NOMO-1 treated with dmso at 0.1 percent for 144 hours (cell line): ENCODE data around the gene HCRT.
"Not testable (repeated sequence)": the region's sequence is repeated elsewhere in the genome, so short reads cannot be mapped to it uniquely, and the experiment has no call there.

ENCODE experiments used
- DNase-seq: peaks from one replicate; lab custom pipeline; 2025; ENCODE audit not compliant: unreplicated experiment; lab: John Stamatoyannopoulos, UW

Gene HCRT

GRCh38 chr17:42184713-42185620 lies at the start of gene HCRT:
Gene HCRT, minus strand, starts transcription at chr17:42185452. Its CDS starts 87 bp downstream, at chr17:42185365.
- DNase-seq, result no peak

DNA sequence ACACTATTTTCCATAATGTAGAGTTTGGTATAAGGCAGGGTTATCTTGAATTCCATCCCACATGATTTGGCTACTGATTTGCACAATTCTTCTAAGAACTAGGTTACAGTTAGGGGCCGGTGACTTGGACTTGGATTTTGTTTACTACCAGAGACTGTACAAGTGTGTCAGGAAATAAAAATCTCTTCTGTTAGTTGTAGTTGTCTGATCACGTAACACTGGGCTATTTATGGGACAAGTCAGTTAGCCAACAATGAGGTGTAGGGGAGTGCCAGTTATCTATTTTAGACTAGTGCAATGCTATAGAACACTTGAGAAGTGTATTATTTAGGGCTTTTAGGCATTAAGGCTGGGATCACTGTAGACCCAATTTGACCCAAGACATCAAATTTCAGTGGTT lies 48.7 kb upstream of the HCRT start:
- DNase-seq, result no peak

- DNase-seq, result no peak
Observed at GRCh38 chr17:42233156-42233555, 47.9 kb upstream of the HCRT start.

DNA sequence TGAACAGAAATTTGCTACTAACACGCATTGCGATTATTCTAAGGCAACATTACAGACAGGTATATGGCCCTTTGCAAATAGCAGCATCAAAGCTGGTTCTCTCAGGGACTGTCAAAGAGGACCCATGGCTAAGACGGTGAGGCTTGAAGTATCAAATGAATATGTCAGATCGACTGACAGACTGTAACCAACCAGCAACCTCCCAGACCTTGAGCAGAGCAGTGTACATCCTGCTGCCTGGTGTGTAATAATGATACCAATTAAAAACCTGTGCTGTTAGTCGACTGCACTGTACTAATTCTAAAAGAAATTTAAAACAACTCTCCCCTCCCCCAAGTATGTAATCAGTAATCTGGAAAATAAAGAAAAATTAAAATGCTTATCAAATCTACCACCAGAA lies 45.0 kb upstream of the HCRT start:
- no peak for DNase-seq

DNA sequence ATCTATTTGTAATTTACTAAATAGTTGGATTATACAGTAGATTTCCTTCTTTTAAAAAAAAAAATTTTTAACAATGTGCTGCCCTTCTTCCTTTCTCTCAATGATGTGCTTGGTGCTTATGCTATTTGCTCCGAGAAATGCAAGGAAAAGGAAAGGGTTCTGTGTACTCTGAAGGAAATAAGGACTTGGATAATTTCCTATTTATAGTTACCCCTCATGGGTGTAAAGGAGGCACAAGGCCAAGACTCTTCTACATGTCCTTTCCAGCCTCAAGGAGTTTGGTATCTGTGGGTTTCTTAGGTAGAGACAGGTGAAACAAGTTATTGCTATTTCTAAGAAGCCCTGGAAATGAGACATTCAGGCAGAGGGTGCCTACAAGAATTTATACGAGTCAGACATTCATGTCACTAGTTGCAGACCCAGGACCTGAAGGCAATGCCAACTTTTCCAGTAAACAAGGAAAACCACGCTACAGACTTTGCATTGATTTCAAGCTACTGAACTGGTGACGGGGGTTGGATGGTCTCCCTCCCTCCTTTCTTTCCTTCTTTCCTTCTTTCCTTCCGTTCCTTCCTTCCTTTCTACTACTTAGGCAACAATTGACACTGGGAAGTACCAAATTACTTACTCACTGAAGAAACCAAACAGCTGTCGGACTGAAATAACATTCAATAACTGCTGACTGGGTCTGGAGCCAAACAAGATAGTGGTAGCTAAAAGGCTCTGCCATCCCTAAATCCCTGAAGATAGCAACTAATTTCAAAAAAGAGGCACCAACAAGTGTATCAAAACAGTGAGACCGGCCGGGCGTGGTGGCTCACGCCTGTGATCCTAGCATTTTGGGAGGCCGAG lies 42.8 kb upstream of the HCRT start:
- DNase-seq, result no peak

DNA sequence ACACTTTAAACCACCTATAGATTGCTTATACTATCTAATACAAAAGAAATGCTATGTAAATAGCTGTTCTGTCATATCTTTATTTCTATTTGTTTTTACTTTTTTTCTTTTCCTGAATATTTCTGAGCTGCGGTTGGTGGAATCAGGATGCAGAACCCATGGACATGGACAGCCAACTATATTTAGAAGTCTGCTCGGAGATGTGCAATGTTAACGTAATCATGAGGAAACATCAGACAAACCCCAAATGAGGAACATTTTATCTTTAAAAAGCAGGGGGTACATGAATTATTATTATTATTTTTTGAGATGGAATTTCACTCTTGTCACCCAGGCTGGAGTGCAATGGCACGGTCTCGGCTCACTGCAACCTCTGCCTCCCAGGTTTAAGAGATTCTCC lies 40.4 kb upstream of the HCRT start:
- no peak for DNase-seq

- no peak for DNase-seq
Observed at GRCh38 chr17:42224651-42225050, 39.4 kb upstream of the HCRT start.

GRCh38 chr17:42221886-42222745 lies 36.9 kb upstream of the HCRT start:
- DNase-seq, result peak; percentile 55

DNA sequence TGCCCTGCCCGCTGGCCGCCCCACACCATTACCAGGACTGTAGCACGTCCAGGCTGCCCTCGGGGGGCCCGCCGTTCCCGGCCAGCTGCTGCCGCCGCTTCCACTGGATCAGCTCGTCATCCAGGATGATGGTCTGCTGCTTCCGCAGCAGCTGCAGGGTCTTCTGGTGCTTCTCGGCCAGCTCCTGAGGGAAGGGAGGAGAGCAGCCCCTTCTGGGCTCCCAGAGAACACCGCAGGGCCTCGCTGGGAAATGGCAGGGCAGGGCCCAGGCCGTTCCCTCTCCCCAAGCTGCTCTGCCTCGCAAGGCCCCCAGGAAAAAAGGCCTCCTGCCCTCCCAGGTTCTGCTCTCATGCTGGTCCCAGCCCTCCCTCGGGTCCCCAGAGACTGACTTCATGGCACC lies 34.0 kb upstream of the HCRT start:
- not testable (repeated sequence) for DNase-seq

DNA sequence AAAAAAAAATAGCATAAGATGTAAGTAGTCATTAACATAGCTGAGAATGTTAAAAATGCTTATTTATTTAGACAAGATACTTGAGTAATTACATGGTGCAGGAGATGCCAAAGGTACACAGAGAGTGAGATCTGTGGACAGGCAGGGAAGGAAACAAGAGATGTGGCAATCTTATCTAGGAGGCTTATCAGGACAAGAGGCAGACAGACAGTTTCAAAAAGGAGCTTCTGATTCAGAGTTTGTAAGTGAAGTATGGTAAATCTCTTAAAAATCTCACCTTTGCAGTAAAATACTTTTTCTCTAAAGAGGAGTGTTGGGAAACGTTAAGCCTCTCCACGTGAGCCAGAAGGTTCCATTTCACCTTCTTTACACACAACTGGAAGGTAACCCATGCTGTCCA lies 28.9 kb upstream of the HCRT start:
- DNase-seq, result no peak

- DNase-seq, result no peak
Observed at GRCh38 chr17:42212382-42212781, 27.1 kb upstream of the HCRT start.

DNA sequence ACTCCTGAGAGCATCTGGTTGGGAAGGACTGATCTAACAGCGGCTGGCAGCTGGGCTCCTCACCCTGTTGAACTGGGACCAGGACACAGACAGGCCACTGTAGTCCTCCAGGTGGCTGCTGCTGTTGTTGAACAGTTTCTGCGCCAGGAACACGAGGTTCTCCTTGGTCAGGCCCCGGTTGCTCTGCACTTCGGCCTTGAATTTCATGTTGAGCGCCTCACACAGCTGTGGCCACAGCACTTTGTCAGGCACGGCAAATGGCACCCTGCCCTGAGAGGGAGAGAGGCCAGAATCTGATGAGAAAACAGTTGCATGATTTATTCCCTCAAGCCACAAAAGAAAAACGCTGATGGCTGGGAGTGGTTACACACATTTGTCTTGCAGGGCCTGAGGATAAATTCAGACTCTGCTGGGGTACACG lies 26.7 kb upstream of the HCRT start:
- not testable (repeated sequence) for DNase-seq

DNA sequence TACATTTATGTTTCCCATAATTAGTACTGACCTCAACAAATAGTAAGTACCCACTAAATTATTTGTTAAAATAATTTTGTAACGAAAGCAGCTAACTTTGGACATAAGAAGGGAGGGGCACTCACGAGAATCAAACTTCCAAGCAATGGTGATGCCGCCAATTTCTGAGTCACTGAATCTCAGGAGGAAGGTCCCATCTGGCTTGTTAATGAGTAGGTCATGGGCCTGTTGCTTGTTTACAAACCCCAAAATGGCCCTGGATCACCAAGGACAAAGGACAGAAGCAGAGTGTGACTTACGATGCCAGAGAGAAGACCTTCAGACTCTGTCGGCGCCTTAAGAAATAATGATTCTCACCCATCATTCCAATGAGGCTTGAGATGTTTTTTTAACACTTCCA lies 24.8 kb upstream of the HCRT start:
- DNase-seq, result no peak

GRCh38 chr17:42206153-42206612 lies 20.9 kb upstream of the HCRT start:
- peak; percentile 58 for DNase-seq

DNA sequence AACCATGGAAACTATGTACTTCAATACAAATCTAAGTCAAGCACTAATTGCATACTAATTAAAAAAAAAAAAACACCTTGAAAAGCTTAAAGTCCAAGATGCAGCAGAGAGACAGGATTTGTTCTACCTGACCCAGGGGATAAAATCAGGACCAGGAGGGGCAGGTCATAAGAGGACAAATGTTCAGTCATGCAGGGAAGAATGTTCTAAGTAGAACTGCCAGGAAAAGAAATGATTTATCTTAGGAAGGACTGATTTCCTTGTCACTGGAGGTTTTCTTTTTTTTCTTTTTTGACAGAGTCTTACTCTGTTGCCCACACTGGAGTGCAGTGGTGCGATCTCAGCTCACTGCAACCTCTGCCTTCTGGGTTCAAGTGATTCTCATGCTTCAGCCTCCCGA lies 18.1 kb upstream of the HCRT start:
- no peak for DNase-seq

DNA sequence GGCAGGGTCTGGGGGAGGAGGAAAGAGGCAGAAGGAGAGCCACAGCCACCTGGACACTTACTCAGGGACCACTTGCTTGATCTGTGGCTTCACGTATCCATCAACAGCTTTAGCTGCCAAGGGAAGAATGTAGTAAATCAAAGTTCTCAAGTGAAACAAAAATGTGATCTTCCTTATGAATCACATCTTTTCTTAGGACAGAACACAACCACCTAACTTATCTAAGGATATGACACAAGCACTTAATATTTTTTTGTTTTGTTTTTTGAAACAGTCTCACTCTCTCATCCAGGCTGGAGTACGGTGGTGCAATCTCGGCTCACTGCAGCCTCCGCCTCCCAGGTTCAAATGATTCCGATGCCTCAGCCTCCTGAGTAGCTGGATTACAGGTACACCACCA lies 17.4 kb upstream of the HCRT start:
- DNase-seq, result no peak

DNA sequence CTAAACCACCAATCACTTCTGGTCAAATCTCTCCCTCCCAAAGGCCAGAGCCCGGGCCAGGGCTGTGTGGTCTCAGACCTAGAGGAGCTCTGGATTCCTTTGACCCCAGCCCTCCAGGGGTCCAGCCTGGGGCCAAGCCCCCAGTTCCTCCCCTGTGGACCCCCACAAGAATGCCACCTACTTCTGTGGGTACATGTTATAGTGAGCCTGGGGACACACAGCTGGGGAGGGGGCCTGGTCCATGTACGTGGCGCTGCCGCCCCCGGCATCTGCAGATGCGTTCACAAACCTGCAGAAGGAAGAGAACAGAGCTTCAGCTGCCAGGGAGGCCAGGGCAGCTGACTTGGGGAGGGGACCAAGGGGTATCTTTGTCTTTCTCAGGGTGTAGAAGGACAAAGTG lies 16.9 kb upstream of the HCRT start:
- DNase-seq, result no peak

DNA sequence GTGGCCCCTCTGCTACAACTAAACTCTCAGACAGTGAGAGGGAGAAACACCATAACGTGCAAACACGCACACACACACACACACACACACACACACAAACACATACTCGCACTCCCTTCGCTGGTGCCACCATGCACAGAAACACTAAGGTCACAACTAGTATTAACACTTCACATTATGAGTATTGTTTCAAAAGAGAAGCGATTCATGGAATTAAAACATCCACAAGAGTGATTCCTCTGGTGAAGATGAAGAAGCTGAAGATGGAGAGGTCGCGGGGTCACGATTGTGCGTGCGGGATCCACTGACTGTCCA lies 16.2 kb upstream of the HCRT start:
- DNase-seq, result no peak

DNA sequence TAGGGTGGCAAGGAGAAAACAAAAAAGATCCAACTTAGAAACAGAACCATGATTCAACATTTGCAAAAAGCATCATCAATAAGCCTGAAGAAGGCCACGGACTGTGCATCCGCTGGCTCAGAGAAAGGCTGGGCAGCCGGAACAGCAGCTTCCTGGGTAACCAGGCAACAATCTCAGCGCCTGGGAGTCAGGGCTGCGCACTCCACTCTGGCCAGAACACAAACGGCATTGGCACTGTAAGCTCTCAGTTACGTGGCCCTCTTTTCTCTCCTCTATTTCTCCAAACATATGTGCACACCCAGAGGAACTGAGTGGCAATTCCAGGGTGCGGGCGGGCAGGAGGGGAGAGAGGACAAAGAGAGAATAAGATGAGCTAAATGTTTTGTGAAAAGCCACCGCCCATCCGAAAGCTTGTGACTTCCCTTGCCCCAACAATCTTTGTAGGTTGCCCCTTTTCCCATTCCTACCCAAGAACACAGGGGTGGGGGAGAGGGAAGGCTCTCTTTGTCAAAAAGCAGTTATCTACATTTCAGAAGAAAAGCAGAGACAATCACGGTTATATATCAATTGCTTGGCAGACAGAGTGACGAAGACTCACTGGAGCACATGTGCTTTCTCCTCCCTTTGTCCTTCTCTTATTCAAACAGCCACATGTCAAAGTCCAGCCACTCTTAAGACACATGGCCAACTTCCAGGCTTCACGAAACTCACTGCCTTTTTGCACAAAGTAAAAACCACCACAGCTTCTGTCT lies 15.6 kb upstream of the HCRT start:
- DNase-seq, result no peak

GRCh38 chr17:42199416-42200011 lies 14.3 kb upstream of the HCRT start:
- DNase-seq, result no peak
